IMR-90 (cell line): Measurements from ENCODE around the gene SLC7A4. TPM values are rescaled to one million over a fixed set of nuclear protein-coding genes. Genes with fewer than 3 reads are reported as not detected.

Experiments
- ATAC-seq: fragments of 200-7000 bp; cut with Tn5 transposase; 2 replicates; pipeline ENCODE4 v1.9.1; 2020; ENCODE audit warnings: low read depth, mild to moderate bottlenecking, moderate library complexity
- BruUV-seq: library from RNA; stranded (reverse); fragments of 400-500 nt; replicated peaks from 2 replicates; lab custom pipeline; 2021; lab: Mats Ljungman, UMichigan
- CTCF ChIA-PET: fragments of 300-600 bp; formaldehyde crosslinking; extraction: SDS; loops from one replicate; lab custom pipeline; 2021; ENCODE audit warnings: antibody characterized with exemption; lab: Yijun Ruan, JAX
- POLR2A ChIA-PET: fragments of 300-600 bp; sonication (Branson Sonifier 250); formaldehyde crosslinking; loops from one replicate; lab custom pipeline; 2022; ENCODE audit warnings: antibody characterized with exemption; ENCODE audit not compliant: unreplicated experiment; lab: Charles Lee
- DNase-seq: peaks from one replicate; pipeline ENCODE4 v3.0.0; 2013
- H2AFZ ChIP-seq: replicated peaks from 2 replicates; pipeline ENCODE3; 2013; ENCODE audit warnings: low read length, mild to moderate bottlenecking; ENCODE audit not compliant: poor library complexity
- H2AK5ac ChIP-seq: 2 replicates; pipeline ENCODE4 v1.6.1; 2013; ENCODE audit warnings: low read depth, low read length, inconsistent platforms
- H2AK9ac ChIP-seq: replicated peaks from 2 replicates; pipeline ENCODE3; 2013; ENCODE audit warnings: mild to moderate bottlenecking, low read depth, low read length, moderate library complexity; ENCODE audit not compliant: poor library complexity
- H2BK120ac ChIP-seq: 2 replicates; pipeline ENCODE4 v1.6.1; 2013; ENCODE audit warnings: low read depth, low read length, inconsistent platforms
- H2BK15ac ChIP-seq: 3 replicates; pipeline ENCODE4 v1.6.1; 2013; ENCODE audit warnings: low read depth, low read length, inconsistent platforms
- H2BK20ac ChIP-seq: 2 replicates; pipeline ENCODE4 v1.6.1; 2013; ENCODE audit warnings: low read depth, mild to moderate bottlenecking, inconsistent platforms, low read length, moderate library complexity
- H2BK5ac ChIP-seq: 2 replicates; pipeline ENCODE4 v1.6.1; 2013; ENCODE audit warnings: mild to moderate bottlenecking, low read depth, low read length, inconsistent platforms; ENCODE audit not compliant: poor library complexity, severe bottlenecking
- H3K14ac ChIP-seq: replicated peaks from 2 replicates; pipeline ENCODE4 v1.6.1; 2013; ENCODE audit warnings: low read depth, low read length, inconsistent platforms
- H3K18ac ChIP-seq: 2 replicates; pipeline ENCODE4 v1.6.1; 2013; ENCODE audit warnings: low read depth, low read length, control low read depth
- H3K23ac ChIP-seq: 2 replicates; pipeline ENCODE4 v1.6.1; 2013; ENCODE audit warnings: low read depth, low read length, inconsistent platforms
- H3K27ac ChIP-seq: 2 replicates; pipeline ENCODE4 v1.5.1; 2013; ENCODE audit warnings: mild to moderate bottlenecking, control low read depth, low read length; ENCODE audit not compliant: insufficient read depth
- H3K27me3 ChIP-seq: 2 replicates; pipeline ENCODE4 v1.6.1; 2013; ENCODE audit warnings: low read length; ENCODE audit not compliant: control insufficient read depth, insufficient read depth
- H3K36me3 ChIP-seq: 2 replicates; pipeline ENCODE4 v1.6.1; 2013; ENCODE audit warnings: low read length, mixed read lengths; ENCODE audit not compliant: control insufficient read depth, insufficient read depth
- H3K4ac ChIP-seq: 2 replicates; pipeline ENCODE4 v1.6.1; 2013; ENCODE audit warnings: low read depth, low read length, inconsistent platforms
- H3K4me1 ChIP-seq: 2 replicates; pipeline ENCODE4 v1.6.1; 2013; ENCODE audit warnings: low read length, mixed read lengths; ENCODE audit not compliant: control insufficient read depth, insufficient read depth
- H3K4me2 ChIP-seq: 2 replicates; pipeline ENCODE4 v1.6.1; 2013; ENCODE audit warnings: low read depth, mild to moderate bottlenecking, control low read depth, low read length, moderate library complexity
- H3K4me3 ChIP-seq: 2 replicates; pipeline ENCODE4 v1.5.1; 2013; ENCODE audit warnings: low read depth, mild to moderate bottlenecking, control low read depth, low read length, moderate library complexity; ENCODE audit not compliant: insufficient read depth
- H3K56ac ChIP-seq: 2 replicates; pipeline ENCODE4 v1.6.1; 2013; ENCODE audit warnings: low read length, inconsistent platforms; ENCODE audit not compliant: insufficient read depth; ENCODE audit errors: extremely low read depth
- H3K79me1 ChIP-seq, 2 experiments: 2 replicates each; pipeline ENCODE4 v1.6.1; 2013; ENCODE audit warnings: low read length in 2 of 2, inconsistent platforms in 1 of 2, low read depth in 1 of 2
- H3K9ac ChIP-seq: 2 replicates; pipeline ENCODE4 v1.6.1; 2013; ENCODE audit warnings: low read depth, low read length, control low read depth
- H3K9me1 ChIP-seq: 2 replicates; pipeline ENCODE4 v1.6.1; 2013; ENCODE audit warnings: low read length, inconsistent platforms; ENCODE audit not compliant: insufficient read depth
- H3K9me3 ChIP-seq: 2 replicates; pipeline ENCODE4 v1.6.1; 2013; ENCODE audit warnings: low read length; ENCODE audit not compliant: control insufficient read depth, insufficient read depth
- H4K20me1 ChIP-seq: 2 replicates; pipeline ENCODE4 v1.6.1; 2013; ENCODE audit warnings: low read length, inconsistent platforms; ENCODE audit not compliant: insufficient read depth
- H4K5ac ChIP-seq: 2 replicates; pipeline ENCODE4 v1.6.1; 2013; ENCODE audit warnings: mild to moderate bottlenecking, low read depth, low read length, control low read depth
- H4K8ac ChIP-seq, 2 experiments: 2 replicates each; pipeline ENCODE4 v1.6.1; 2013; ENCODE audit warnings: low read depth in 2 of 2, low read length in 2 of 2, control low read depth in 1 of 2, inconsistent platforms in 1 of 2
- H4K91ac ChIP-seq: 2 replicates; pipeline ENCODE4 v1.6.1; 2013; ENCODE audit warnings: low read depth, low read length, inconsistent platforms; ENCODE audit not compliant: insufficient read depth
- BHLHE40 ChIP-seq: fragments of 150-350 bp; IDR thresholded peaks from 2 replicates; pipeline ENCODE4 v1.6.1; 2016; ENCODE audit warnings: mild to moderate bottlenecking, low read depth, low read length
- CHD1 ChIP-seq: IDR thresholded peaks from 2 replicates; pipeline ENCODE4 v1.6.1; 2012; ENCODE audit warnings: low read depth, low read length, improper control_type of control experiment
- MAFK ChIP-seq: IDR thresholded peaks from 2 replicates; pipeline ENCODE4 v1.6.1; 2012; ENCODE audit warnings: low read depth, low read length, improper control_type of control experiment
- POLR2A ChIP-seq: IDR thresholded peaks from 2 replicates; pipeline ENCODE4 v1.6.1; 2012; ENCODE audit warnings: mild to moderate bottlenecking, low read depth, low read length
- RAD21 ChIP-seq: IDR thresholded peaks from 2 replicates; pipeline ENCODE4 v1.6.1; 2012; ENCODE audit warnings: low read length, improper control_type of control experiment
- RCOR1 ChIP-seq: IDR thresholded peaks from 2 replicates; pipeline ENCODE4 v1.6.1; 2012; ENCODE audit warnings: mild to moderate bottlenecking, low read length, improper control_type of control experiment; ENCODE audit not compliant: insufficient replicate concordance
- RFX5 ChIP-seq: IDR thresholded peaks from 2 replicates; pipeline ENCODE4 v1.8.0; 2012; ENCODE audit warnings: low read depth, mild to moderate bottlenecking, low read length, moderate library complexity
- SMC3 ChIP-seq: fragments of 150-350 bp; IDR thresholded peaks from 2 replicates; pipeline ENCODE4 v1.6.1; 2016; ENCODE audit warnings: low read depth, mild to moderate bottlenecking, antibody characterized with exemption, low read length, moderate library complexity
- WGBS, 2 experiments: methylation state at CpG; one replicate each; pipeline versions ENCODE4 v1.1.5 to v1.1.7; 2013; ENCODE audit warnings: missing lambda C conversion rate in 2 of 2; ENCODE audit not compliant: insufficient read length in 1 of 2; ENCODE audit errors: extremely low coverage in 2 of 2; 5-methylcytosine and 5-hydroxymethylcytosine counted together
- dilution Hi-C: fragments of 300-500 bp; cut with HindIII; formaldehyde crosslinking; loops from one replicate; pipeline ENCODE4 v1.14.3; 2018; ENCODE audit warnings: low sequenced_read_pairs; ENCODE audit not compliant: unreplicated experiment
- in situ Hi-C: fragments of 300-500 bp; cut with MboI; formaldehyde crosslinking; loops from 3 replicates; pipeline ENCODE4 v1.14.3; 2019; ENCODE audit warnings: low sequenced_read_pairs, inconsistent platforms, mixed read lengths
- intact Hi-C: fragments of 100-400 bp; cut with micrococcal nuclease; formaldehyde crosslinking; loops from 2 replicates; pipeline ENCODE4 v1.10.0; 2022
- polyA plus RNA-seq, 3 experiments: library from polyadenylated mRNA; depleted of rRNA; stranded (reverse); fragments of >200 nt; gene quantifications; 2 replicates each; pipeline ENCODE4 v1.2.3, GENCODE V29; 2012; ENCODE audit warnings: low replicate concordance in 1 of 3
- total RNA-seq: library from RNA; depleted of rRNA; stranded (reverse); fragments of >200 nt; gene quantifications from 2 replicates; pipeline ENCODE4 v1.2.3, GENCODE V29; 2012
- TF ChIP-seq, protein P1 (sequence below): conservative IDR thresholded peaks from 2 replicates; pipeline ENCODE4 v1.5.1; 2012; ENCODE audit warnings: mild to moderate bottlenecking, low read depth, low read length, improper control_type of control experiment
- TF ChIP-seq, protein P2 (sequence below): fragments of 150-350 bp; IDR thresholded peaks from 2 replicates; pipeline ENCODE4 v1.6.1; 2017; ENCODE audit warnings: mild to moderate bottlenecking, antibody characterized with exemption, low read length, low read depth

The SLC7A4 gene
- total and polyA plus RNA-seq, 2 of the 4 experiments (the other 2 are of a cell fraction): 0.03 TPM; not detected in 1

DNA sequence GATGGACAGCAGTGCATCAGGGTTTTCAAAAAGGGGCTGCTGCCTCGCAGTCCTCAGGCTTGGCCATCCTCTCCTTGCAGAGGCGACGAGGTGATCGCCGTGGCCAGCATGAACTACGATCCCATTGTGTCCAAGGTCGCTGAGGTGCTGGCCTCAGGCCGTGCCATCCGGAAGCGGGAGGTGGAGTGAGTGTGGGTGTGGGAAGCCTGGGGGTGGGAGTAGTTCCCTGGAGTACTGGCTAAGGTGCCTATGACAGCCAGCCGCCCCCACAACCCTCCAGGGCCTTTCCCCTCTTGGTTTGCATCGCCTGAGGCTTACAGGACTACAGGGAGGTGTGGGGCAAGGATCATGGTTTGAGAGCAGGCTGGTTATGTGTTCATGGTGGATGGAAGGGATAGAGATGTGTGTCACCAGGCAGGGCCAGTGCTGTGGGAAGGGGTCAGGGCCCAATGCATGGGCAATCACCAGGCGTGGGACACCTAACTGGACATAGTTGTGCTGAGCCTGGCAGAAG, 52.4 kb downstream of the SLC7A4 start:
- H4K8ac ChIP-seq: peak overlapping the region; percentile 23 to 28; a peak in 1 of 4 replicates
- no peak overlapping the region for H2BK15ac ChIP-seq
- H3K4me1 ChIP-seq: peaks cover 11% of the 10 kb centered on the region
- H3K9ac ChIP-seq: no peak overlapping the region
- ChIA-PET POLR2A (no interaction called here), CTCF (no interaction called here)
- dilution Hi-C loops (no loop called here), in situ Hi-C loops (no loop called here), intact Hi-C loops (no loop called here)
- no peak overlapping the region for H3K18ac ChIP-seq
- H3K56ac ChIP-seq: no peak overlapping the region
- no peak for TF ChIP-seq CHD1
- TF ChIP-seq RFX5: no peak
- TF ChIP-seq, protein P1, sequence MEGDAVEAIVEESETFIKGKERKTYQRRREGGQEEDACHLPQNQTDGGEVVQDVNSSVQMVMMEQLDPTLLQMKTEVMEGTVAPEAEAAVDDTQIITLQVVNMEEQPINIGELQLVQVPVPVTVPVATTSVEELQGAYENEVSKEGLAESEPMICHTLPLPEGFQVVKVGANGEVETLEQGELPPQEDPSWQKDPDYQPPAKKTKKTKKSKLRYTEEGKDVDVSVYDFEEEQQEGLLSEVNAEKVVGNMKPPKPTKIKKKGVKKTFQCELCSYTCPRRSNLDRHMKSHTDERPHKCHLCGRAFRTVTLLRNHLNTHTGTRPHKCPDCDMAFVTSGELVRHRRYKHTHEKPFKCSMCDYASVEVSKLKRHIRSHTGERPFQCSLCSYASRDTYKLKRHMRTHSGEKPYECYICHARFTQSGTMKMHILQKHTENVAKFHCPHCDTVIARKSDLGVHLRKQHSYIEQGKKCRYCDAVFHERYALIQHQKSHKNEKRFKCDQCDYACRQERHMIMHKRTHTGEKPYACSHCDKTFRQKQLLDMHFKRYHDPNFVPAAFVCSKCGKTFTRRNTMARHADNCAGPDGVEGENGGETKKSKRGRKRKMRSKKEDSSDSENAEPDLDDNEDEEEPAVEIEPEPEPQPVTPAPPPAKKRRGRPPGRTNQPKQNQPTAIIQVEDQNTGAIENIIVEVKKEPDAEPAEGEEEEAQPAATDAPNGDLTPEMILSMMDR: no peak
- TF ChIP-seq BHLHE40: no peak
- no peak for TF ChIP-seq SMC3
- TF ChIP-seq, protein P2, sequence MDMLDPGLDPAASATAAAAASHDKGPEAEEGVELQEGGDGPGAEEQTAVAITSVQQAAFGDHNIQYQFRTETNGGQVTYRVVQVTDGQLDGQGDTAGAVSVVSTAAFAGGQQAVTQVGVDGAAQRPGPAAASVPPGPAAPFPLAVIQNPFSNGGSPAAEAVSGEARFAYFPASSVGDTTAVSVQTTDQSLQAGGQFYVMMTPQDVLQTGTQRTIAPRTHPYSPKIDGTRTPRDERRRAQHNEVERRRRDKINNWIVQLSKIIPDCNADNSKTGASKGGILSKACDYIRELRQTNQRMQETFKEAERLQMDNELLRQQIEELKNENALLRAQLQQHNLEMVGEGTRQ: no peak
- no peak for TF ChIP-seq MAFK
- TF ChIP-seq RCOR1: no peak
- no peak for TF ChIP-seq RAD21
- no peak for TF ChIP-seq POLR2A
- H2AK5ac ChIP-seq: no peak overlapping the region
- BruUV-seq: no TSS peak
- peaks cover 28% of the 10 kb centered on the region for H3K9me1 ChIP-seq
- H3K23ac ChIP-seq: 0 out of 2 replicates have a peak overlapping the region, but pooled peaks have one; percentile 1
- H3K4me3 ChIP-seq: no peak overlapping the region
- peak overlapping the region; percentile 22; the same call in 1 of the 2 replicates for H3K4ac ChIP-seq
- peak overlapping the region; percentile 91 for H2AFZ ChIP-seq
- H3K14ac ChIP-seq: no peak overlapping the region
- H4K20me1 ChIP-seq: no peaks in the 10 kb centered on the region
- no peak overlapping the region for H2BK5ac ChIP-seq
- no peak overlapping the region for H2BK20ac ChIP-seq
- 38% methylated on average over 9 of the region's 13 CpGs; no CpG with 5 or more reads in 1 of the 2 experiments for WGBS, 2 experiments
- no peaks in the 10 kb centered on the region for H3K27me3 ChIP-seq
- no peak overlapping the region for H4K91ac ChIP-seq
- no peak overlapping the region for H2BK120ac ChIP-seq
- H3K27ac ChIP-seq: no peak overlapping the region
- H3K79me1 ChIP-seq: peaks cover 25 to 36% of the 10 kb centered on the region in 2 experiments
- H2AK9ac ChIP-seq: peak overlapping the region; percentile 5
- H3K36me3 ChIP-seq: peaks cover 6% of the 10 kb centered on the region; the same call in 1 of the 2 replicates
- peak overlapping the region; percentile 27; the same call in 1 of the 2 replicates for H3K4me2 ChIP-seq
- no peak for DNase-seq
- no peak for ATAC-seq
- no peak overlapping the region for H4K5ac ChIP-seq
- H3K9me3 ChIP-seq: peaks cover 10% of the 10 kb centered on the region
